HG03066 (cell line): ENCODE data around the gene OR10V1.
A peak's percentile ranks its signal among the peaks of the same experiment; 100 is the strongest.

Experiments
- ATAC-seq: cut with Tn5 transposase; IDR thresholded peaks from one replicate; pipeline ENCODE4 v1.9.1; 2021; ENCODE audit warnings: low read depth; ENCODE audit not compliant: unreplicated experiment

Gene OR10V1

DNA sequence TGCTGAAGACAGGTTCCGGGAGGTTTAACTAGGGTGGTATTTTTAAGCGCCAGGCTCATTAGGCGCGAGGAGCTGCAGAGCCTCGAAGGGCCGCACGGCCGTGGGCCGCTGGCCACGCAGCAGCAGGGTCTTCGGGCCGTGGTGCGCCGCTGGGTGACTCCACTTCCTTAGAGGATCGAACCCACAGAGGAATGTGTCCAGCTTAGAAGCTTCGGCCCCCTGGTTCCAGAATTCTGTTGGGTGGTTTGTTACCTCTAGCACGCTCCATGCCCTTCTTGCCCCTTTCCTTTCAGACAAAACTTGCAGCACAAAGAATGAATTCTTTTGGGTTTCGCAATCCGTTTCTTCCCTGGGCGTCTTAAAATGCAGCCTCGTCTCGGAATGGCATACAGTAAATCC, 44.0 kb downstream of the OR10V1 start:
- no peak for ATAC-seq

DNA sequence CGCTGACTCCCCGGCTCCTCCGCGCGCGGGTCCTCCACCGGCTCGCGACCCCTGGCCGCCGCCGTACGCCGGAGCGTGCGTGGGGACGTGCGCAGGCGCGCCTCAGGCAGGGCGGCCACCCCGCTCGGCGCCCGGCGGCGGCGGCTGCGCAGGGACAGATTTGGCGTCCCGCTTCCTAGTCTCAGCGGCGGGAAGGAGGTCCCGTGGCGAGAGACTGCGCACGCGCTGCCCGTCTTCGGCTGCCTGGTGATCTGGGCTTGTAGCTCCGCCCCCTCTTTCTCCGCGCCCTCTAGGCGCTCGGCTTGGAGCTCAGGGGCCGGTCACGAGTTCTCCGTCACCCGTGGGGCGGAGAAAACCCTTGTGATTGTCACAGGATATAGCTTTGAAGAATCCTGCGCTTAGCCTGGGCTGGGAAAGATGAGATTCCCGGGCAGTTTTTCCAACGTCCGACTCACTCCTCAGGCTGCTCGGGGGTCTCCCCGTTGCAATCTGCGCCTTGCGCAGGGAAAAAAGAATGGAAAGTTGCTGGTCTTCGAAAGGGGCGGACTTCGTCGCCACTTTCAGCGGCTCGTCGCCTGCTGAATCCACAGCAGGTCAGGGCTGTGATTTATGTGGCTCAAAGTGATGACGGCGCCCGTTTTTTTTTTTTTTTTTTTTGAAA, 44.6 kb downstream of the OR10V1 start, which contains the start of gene PATL1:
Gene PATL1 (minus strand): TSS at position 88 of the 661 bp plus-strand sequence. CDS start 142 bp downstream, outside the sequence.
- peak; percentile 91 for ATAC-seq

- peak; percentile 28 for ATAC-seq
These were observed 45.3 kb downstream of the OR10V1 start for GRCh38 chr11:59668188-59668949.

DNA sequence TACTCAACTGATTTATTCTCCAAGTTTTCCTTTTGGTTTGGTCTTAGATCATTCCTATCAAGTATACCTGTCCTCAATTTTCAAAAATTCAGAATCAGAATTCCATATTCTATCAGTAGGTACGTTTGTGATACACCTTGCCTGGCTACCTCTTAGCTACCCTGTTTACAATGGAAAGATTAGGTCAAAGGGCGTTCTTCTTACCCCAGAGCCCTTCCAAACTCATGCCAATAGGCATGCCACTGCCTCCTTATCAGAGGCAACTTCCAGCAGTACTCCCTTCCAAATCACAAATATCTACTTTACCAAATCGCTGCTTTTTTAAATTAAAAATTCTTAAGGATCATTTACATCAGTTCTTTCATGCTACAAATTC, 45.8 kb downstream of the OR10V1 start:
- ATAC-seq, result no peak

GRCh38 chr11:59666969-59667368, 46.7 kb downstream of the OR10V1 start:
- ATAC-seq, result no peak
